Measurements from ENCODE around the gene TJP3. TPM values are rescaled to one million over a fixed set of nuclear protein-coding genes. Genes with fewer than 3 reads are reported as not detected.

TJP3 gene
- total RNA-seq, 4 donors from 2014 or later: 93.3 to 364 (median 286) TPM

GRCh38 chr19:3691726-3692125, 16.5 kb upstream of the TJP3 start:
- DNase-seq: no peak
- Histone ChIP-seq H3K36me3 (no peaks in the 10 kb centered on the region), H3K27me3 (no peaks in the 10 kb centered on the region), H3K9me3 (no peaks in the 10 kb centered on the region), H3K4me3 (no peak overlapping the region), H3K4me1 (peaks cover 0 to 24% (median 5%) of the 10 kb centered on the region in 4 donors), H3K27ac (no peak overlapping the region)
- no peak for TF ChIP-seq POLR2A (IDR thresholded peaks at IDR 0.05)
- no peak for TF ChIP-seq CTCF (IDR thresholded peaks at IDR 0.05)

GRCh38 chr19:3692141-3693024, 15.8 kb upstream of the TJP3 start:
- H3K4me1 ChIP-seq: peaks cover 0 to 18% (median 3%) of the 10 kb centered on the region in 4 donors
- H3K27ac ChIP-seq: peak overlapping the region in 1 of 4 donors; percentile 7

GRCh38 chr19:3693025-3693925, 14.9 kb upstream of the TJP3 start:
- no peaks in the 10 kb centered on the region for H3K27me3 ChIP-seq
- TF ChIP-seq CTCF (IDR thresholded peaks at IDR 0.05) (no peak), POLR2A (IDR thresholded peaks at IDR 0.05) (no peak)
- DNase-seq: no peak
- H3K4me3 ChIP-seq: no peak overlapping the region
- peak overlapping the region in 1 of 4 donors; percentile 7 for H3K27ac ChIP-seq
- H3K9me3 ChIP-seq: no peaks in the 10 kb centered on the region
- H3K36me3 ChIP-seq: no peaks in the 10 kb centered on the region
- peaks cover 0 to 18% (median 0%) of the 10 kb centered on the region in 4 donors for H3K4me1 ChIP-seq

More at GRCh38 chr19:3692141-3693024, 15.8 kb upstream of the TJP3 start:
- Histone ChIP-seq H3K27me3 (no peaks in the 10 kb centered on the region), H3K36me3 (no peaks in the 10 kb centered on the region), H3K9me3 (no peaks in the 10 kb centered on the region), H3K4me3 (no peak overlapping the region)
- peak in 1 of 3 donors; percentile 67 for DNase-seq
- TF ChIP-seq CTCF (IDR thresholded peaks at IDR 0.05) (peak; percentile 35 to 59 (median 53)), POLR2A (IDR thresholded peaks at IDR 0.05) (no peak)

- H3K9me3 ChIP-seq: no peaks in the 10 kb centered on the region
- no peak for DNase-seq
- no peak overlapping the region for H3K4me3 ChIP-seq
- H3K27ac ChIP-seq: no peak overlapping the region
- no peaks in the 10 kb centered on the region for H3K36me3 ChIP-seq
- TF ChIP-seq POLR2A (IDR thresholded peaks at IDR 0.05) (no peak), CTCF (IDR thresholded peaks at IDR 0.05) (no peak)
- no peaks in the 10 kb centered on the region for H3K27me3 ChIP-seq
- H3K4me1 ChIP-seq: peaks cover 0 to 22% (median 9%) of the 10 kb centered on the region in 4 donors
These were observed 13.6 kb upstream of the TJP3 start for GRCh38 chr19:3694361-3695123.
